ENCODE results near the gene PRAMEF7.
"Not testable (repeated sequence)": the region's sequence is repeated elsewhere in the genome, so short reads cannot be mapped to it uniquely, and the experiment has no call there.

The PRAMEF7 gene

DNA sequence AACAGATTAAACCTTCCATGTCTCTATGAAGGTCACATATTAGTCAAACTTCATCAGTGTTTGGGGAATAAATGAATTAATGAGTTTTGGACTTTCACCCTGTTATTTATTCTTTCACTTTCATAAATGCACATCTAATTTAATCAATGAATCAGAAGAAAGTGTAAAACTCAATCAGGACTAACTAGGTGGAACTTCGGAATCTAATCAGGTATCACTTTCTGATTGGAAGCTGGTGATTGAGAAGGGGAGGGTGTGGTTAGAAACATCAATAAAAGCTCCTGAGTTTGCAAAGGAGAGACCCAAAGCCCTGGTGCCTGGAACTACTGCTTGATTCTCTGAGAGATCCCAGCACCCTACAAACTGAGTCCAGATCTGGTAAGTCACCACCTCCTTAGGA, at the start of gene PRAMEF7:
PRAMEF7 (plus strand) TSS at position 301 of the 400 bp plus-strand sequence. CDS start 1,083 bp downstream, outside the sequence.
- not testable (repeated sequence) for DNase-seq

DNA sequence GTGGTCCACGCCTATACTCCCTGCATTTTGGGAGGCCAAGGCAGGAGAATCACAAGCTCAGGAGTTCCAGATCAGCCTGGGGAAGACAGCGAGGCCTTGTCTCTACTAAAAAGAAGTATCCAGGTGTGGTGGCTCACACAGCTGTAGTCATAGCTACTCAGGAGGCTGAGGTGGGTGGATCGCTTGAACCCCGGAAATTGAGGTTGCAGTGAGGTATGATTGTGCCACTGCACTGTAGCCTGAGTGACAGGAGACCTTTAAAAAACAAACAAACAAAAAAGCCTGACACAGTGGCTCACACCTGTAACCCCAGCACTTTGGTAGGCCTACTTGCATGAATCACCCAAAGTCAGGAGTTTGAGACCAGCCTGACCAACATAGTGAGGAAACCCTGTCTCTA, 38.0 kb upstream of the PRAMEF7 start:
- not testable (repeated sequence) for DNase-seq

DNA sequence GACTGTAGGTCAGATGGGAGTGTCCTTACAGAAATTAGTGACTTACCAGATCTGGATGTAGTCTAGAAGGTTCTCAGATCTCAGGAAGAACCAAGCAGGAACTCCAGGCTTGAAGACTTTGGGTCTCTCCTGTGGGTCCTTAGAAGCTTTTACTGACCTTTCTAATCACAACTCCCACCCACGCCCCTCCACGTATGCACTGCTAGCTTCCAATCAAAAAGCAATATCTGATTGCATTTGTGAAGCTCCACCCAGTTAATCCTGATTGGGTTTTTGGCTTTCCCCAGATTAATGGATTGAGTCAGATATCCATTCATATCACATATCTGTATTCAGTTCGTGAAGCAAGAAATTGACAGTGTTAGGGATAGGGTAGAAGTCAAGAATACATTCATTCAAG, 30.3 kb upstream of the PRAMEF7 start, which contains the start of gene PRAMEF4:
PRAMEF4 (minus strand) TSS at position 101 of the 400 bp plus-strand sequence. CDS start 2,807 bp downstream, outside the sequence.
- not testable (repeated sequence) for DNase-seq

DNA sequence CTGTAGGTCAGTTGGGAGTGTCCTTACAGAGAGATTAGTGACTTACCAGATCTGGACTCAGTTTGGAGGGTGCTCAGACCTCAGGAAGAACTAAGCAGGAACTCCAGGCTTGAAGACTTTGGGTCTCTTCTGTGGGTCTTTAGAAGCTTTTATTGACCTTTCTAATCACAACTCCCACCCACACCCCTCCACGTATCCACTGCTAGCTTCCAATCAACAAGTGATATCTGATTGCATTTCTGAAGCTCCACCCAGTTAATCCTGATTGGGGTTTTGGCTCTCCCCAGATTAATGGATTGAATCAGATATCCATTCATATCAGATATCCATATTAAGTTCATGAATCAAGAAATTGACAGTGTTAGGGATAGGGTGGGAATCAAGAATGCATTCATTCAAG, 18.2 kb upstream of the PRAMEF7 start, which contains the start of gene PRAMEF10:
PRAMEF10 (minus strand) TSS at position 101 of the 400 bp plus-strand sequence. CDS start 2,423 bp downstream, outside the sequence.
- not testable (repeated sequence) for DNase-seq

DNA sequence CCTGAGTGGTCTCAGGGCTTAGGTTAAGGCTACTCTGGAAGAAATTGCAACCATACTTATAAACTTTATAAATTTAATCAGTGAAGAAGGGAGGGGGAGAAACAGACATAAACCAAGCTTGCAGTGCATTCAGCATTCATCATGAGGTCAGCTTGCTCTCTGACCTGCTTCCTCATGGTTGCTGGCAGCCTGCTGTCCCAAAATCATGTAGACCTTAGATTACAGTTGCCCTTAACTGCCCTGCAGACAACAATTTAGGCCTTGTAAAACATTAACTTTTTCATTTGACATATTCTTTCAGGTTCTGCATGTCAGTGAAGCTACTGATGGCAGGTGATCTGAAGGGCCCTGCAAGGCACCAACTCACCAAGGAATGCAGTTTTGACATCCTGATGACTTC, 17.2 kb upstream of the PRAMEF7 start:
- not testable (repeated sequence) for DNase-seq

DNA sequence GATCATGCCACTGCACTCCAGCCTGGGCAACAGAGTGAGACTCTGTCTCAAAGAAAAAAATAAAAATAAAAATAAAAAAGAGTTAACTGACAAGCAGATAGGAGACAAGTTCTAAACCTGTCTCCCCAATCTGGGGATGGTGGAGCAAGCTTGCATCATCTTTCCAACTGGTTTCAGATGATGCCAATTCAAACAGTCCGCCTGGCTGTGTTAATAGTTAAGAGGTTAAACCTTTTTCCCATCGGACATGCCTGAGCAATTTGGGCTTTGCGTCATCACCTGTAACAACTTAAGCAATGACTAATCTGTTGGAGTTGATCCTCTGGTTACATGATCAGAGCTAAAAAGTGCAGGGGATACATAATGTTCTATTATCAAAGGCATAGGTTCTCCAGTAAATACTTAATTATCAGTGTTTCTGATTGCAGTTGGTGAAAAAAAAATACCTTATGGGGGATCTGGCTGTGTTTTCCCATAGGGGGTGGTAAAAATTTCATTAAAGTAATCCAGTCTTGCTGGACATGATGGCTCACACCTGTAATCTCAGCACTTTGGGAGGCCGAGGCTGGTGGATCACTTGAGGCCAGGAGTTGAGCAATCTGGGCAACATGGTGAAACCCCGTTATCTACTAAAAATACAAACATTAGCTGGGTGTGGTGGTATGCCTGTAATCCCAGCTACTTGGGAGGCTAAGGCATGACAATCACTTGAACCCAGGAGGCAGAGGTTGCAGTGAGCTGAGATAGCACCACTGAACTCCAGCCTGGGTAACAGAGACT, 12.4 kb upstream of the PRAMEF7 start:
- not testable (repeated sequence) for DNase-seq

DNA sequence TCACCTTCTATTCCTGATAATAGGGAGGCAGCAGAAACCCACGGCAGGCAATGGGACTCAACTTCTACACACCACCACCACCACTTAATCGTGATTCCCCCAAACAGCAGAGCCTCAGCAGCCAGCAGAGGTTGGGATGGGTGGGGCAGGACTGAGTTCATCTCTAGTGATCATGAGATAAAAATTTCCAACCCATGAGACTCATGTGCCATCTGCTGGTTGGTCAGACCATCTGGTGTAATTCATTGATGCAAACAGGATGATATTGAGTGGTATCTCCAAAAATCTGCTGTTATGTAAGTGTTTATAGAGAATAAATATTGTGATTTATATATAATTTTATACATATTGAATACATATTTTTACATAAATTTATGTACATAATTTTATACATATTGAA, 5.3 kb downstream of the PRAMEF7 start:
- not testable (repeated sequence) for DNase-seq

DNA sequence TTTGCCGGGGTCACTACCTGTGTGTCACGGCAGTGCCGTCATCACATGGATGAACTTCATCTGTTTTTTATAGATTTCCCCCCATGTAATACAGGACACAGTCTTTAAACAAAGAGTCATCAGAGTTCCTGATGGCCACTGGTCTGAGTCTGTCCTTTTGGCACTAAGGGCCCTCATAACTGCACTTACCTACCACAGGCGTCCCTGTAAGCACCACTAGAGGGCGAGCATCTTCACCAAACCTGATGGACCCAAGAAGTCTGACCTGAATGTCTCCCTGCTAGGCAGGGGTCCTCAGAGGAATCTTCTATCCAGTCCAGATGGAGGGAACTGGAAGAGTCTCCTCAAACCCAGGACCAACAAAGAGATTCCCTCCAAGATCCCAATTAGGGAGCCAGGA, 8.0 kb downstream of the PRAMEF7 start:
- DNase-seq, result not testable (repeated sequence)

DNA sequence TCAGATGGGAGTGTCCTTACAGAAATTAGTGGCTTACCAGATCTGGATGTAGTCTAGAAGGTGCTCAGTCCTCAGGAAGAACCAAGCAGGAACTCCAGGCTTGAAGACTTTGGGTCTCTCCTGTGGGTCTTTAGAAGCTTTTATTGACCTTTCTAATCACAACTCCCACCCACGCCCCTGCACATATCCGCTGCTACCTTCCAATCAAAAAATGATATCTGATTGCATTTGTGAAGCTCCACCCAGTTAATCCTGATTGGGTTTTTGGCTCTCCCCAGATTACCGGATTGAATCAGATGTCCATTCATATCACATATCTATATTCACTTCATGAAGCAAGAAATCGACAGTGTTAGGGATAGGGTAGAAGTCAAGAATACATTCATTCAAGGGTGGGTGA, 31.1 kb downstream of the PRAMEF7 start, which contains the start of gene PRAMEF6:
PRAMEF6 (minus strand) TSS at position 101 of the 400 bp plus-strand sequence. CDS start 5,062 bp downstream, outside the sequence.
- not testable (repeated sequence) for DNase-seq

Data from SHP77 (cell line).